ENCODE results near the gene PIK3CB.

DNA sequence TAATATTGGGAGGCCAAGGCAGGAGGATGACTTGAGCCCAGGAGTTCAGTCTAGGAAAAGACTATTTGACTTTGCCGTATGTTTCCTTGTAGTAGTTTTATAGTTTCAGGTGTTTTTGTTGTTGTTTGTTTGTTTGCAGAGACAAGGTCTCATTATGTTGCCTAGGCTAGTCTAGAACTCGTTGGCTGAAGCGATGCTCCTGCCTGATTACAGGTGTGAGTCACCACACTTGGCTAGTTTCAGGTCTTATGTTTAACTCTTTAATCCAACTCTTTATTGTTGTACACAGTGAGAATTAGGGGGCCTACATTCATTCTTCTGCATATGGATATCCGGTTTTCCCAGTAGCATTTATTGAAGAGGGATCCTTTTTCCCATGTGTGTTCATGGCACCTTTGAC, 194.2 kb downstream of the PIK3CB start:
- TF ChIP-seq CTCF (conservative IDR thresholded peaks at IDR 0.05; ENCODE audit: low read depth, low read length): no peak
- TF ChIP-seq EZH2 (IDR thresholded peaks at IDR 0.05; ENCODE audit: borderline replicate concordance, low read depth, low read length, poor library complexity, severe bottlenecking): no peak

All from A673 (cell line).